ENCODE data around the gene CACNA1C. TPM values are rescaled to one million over a fixed set of nuclear protein-coding genes. Genes with fewer than 3 reads are reported as not detected.

Gene CACNA1C
- total RNA-seq, 1 experiment from 2014 or later: not detected

- H3K9me2 ChIP-seq (ENCODE audit: insufficient read depth): no peaks in the 10 kb centered on the region
- ChIA-PET POLR2A (ENCODE audit: unreplicated experiment) (no interaction called here), CTCF (no interaction called here)
- TF ChIP-seq CTCF (conservative IDR thresholded peaks at IDR 0.05) (no peak), EZH2 (IDR thresholded peaks at IDR 0.05; ENCODE audit: low read depth) (no peak)
- H3K4me2 ChIP-seq: no peak overlapping the region
- H3K27ac ChIP-seq: no peak overlapping the region
- intact Hi-C loops (cut with micrococcal nuclease; ENCODE audit: unreplicated experiment): no loop called here
- H3K79me2 ChIP-seq (ENCODE audit: low read depth): no peaks in the 10 kb centered on the region
- no peaks in the 10 kb centered on the region for H3K9me3 ChIP-seq (ENCODE audit: insufficient read depth, low read depth)
- BruUV-seq (replicated peaks): no TSS peak
- H3F3A ChIP-seq (ENCODE audit: insufficient read depth, low read depth): peaks cover under 1% of the 10 kb centered on the region; the same call in 1 of the 2 replicates
- no peaks in the 10 kb centered on the region; the same call in 1 of the 2 replicates for H4K20me1 ChIP-seq (ENCODE audit: insufficient read depth)
- H2AFZ ChIP-seq: no peak overlapping the region
- peaks cover 98% of the 10 kb centered on the region for H3K27me3 ChIP-seq (ENCODE audit: insufficient read depth, low read depth)
- no peaks in the 10 kb centered on the region for H3K4me1 ChIP-seq (replicated peaks; ENCODE audit: insufficient read depth)
- no peaks in the 10 kb centered on the region for H3K36me3 ChIP-seq (ENCODE audit: low read depth)
- H3K4me3 ChIP-seq: no peak overlapping the region
- DNase-seq: no peak
Measured at GRCh38 chr12:2733493-2734355, 680.9 kb downstream of the CACNA1C start.

GRCh38 chr12:2735432-2735831 is 682.6 kb downstream of the CACNA1C start:
- ChIA-PET CTCF (no interaction called here), POLR2A (ENCODE audit: unreplicated experiment) (no interaction called here)
- TF ChIP-seq EZH2 (IDR thresholded peaks at IDR 0.05; ENCODE audit: low read depth): no peak
- no peak for TF ChIP-seq CTCF (conservative IDR thresholded peaks at IDR 0.05)
- BruUV-seq (replicated peaks): no TSS peak
- no peaks in the 10 kb centered on the region for H3K79me2 ChIP-seq (ENCODE audit: low read depth)
- no peaks in the 10 kb centered on the region for H3K4me1 ChIP-seq (replicated peaks; ENCODE audit: insufficient read depth)
- H3K27me3 ChIP-seq (ENCODE audit: insufficient read depth, low read depth): peaks cover 87% of the 10 kb centered on the region
- no peak for DNase-seq
- no peak overlapping the region for H3K27ac ChIP-seq
- no peaks in the 10 kb centered on the region for H3K9me2 ChIP-seq (ENCODE audit: insufficient read depth)
- peaks cover 10% of the 10 kb centered on the region; the same call in 1 of the 2 replicates for H3F3A ChIP-seq (ENCODE audit: insufficient read depth, low read depth)
- H3K9me3 ChIP-seq (ENCODE audit: insufficient read depth, low read depth): no peaks in the 10 kb centered on the region
- peaks cover 3% of the 10 kb centered on the region for H4K20me1 ChIP-seq (ENCODE audit: insufficient read depth)
- no peaks in the 10 kb centered on the region for H3K36me3 ChIP-seq (ENCODE audit: low read depth)
- H3K4me2 ChIP-seq: no peak overlapping the region
- H2AFZ ChIP-seq: no peak overlapping the region
- H3K4me3 ChIP-seq: no peak overlapping the region
- intact Hi-C loops (cut with micrococcal nuclease; ENCODE audit: unreplicated experiment): no loop called here

- TF ChIP-seq EZH2 (IDR thresholded peaks at IDR 0.05; ENCODE audit: low read depth) (no peak; the same call in 1 of the 2 replicates), CTCF (conservative IDR thresholded peaks at IDR 0.05) (no peak)
- POLR2A ChIA-PET (ENCODE audit: unreplicated experiment): no interaction called here
- Histone ChIP-seq H3K9me2 (ENCODE audit: insufficient read depth) (no peaks in the 10 kb centered on the region), H3F3A (ENCODE audit: insufficient read depth, low read depth) (peaks cover 10% of the 10 kb centered on the region; the same call in 1 of the 2 replicates), H3K4me2 (no peak overlapping the region), H3K79me2 (ENCODE audit: low read depth) (no peaks in the 10 kb centered on the region), H3K27ac (no peak overlapping the region), H3K4me3 (no peak overlapping the region), H3K9me3 (ENCODE audit: insufficient read depth, low read depth) (no peaks in the 10 kb centered on the region), H4K20me1 (ENCODE audit: insufficient read depth) (peaks cover 3% of the 10 kb centered on the region), H3K4me1 (replicated peaks; ENCODE audit: insufficient read depth) (no peaks in the 10 kb centered on the region), H3K27me3 (ENCODE audit: insufficient read depth, low read depth) (peaks cover 79% of the 10 kb centered on the region), H3K36me3 (ENCODE audit: low read depth) (no peaks in the 10 kb centered on the region), H2AFZ (no peak overlapping the region)
- no TSS peak for BruUV-seq (replicated peaks)
- CTCF ChIA-PET: no interaction called here
- no peak for DNase-seq
- intact Hi-C loops (cut with micrococcal nuclease; ENCODE audit: unreplicated experiment): no loop called here
Measured at GRCh38 chr12:2737656-2738241, 685.0 kb downstream of the CACNA1C start.

Measured in PC-9 (cell line).